Measurements from ENCODE around the gene TPPP2. TPM values are rescaled to one million over a fixed set of nuclear protein-coding genes. Genes with fewer than 3 reads are reported as not detected.

TPPP2 gene
- total and polyA plus RNA-seq, 2 experiments from 2014 or later: 0.39 to 0.92 TPM

GRCh38 chr14:20989471-20989786, 40.6 kb upstream of the TPPP2 start:
- Histone ChIP-seq H3K36me3 (peaks cover 19% of the 10 kb centered on the region), H3K4me1 (ENCODE audit: low read depth) (peaks cover 7% of the 10 kb centered on the region), H3K4me3 (peak overlapping the region; percentile 24), H3K27me3 (no peaks in the 10 kb centered on the region), H3K9me3 (ENCODE audit: low read depth) (no peaks in the 10 kb centered on the region), H3K27ac (peak overlapping the region; percentile 87)
- DNase-seq (ENCODE audit: low read depth in 1 of 2, low spot score in 1 of 2): no peak
- no peak for TF ChIP-seq CTCF (IDR thresholded peaks at IDR 0.05; ENCODE audit: low read depth, low read length)

GRCh38 chr14:20989787-20990600, 40.0 kb upstream of the TPPP2 start, which contains the start of gene METTL17:
Gene METTL17 (plus strand): TSS chr14:20989980. CDS start chr14:20990003, 23 bp downstream.
- H3K36me3 ChIP-seq: peaks cover 24% of the 10 kb centered on the region
- H3K4me1 ChIP-seq (ENCODE audit: low read depth): peaks cover 7% of the 10 kb centered on the region
- H3K4me3 ChIP-seq: peak within 1 kb of the TSS; percentile 58
- H3K9me3 ChIP-seq (ENCODE audit: low read depth): no peaks in the 10 kb centered on the region
- H3K27me3 ChIP-seq: no peaks in the 10 kb centered on the region
- peak; percentile 97 to 99 for DNase-seq (ENCODE audit: low read depth in 1 of 2, low spot score in 1 of 2)
- peak; percentile 37 for TF ChIP-seq CTCF (IDR thresholded peaks at IDR 0.05; ENCODE audit: low read depth, low read length)
- peak within 1 kb of the TSS; percentile 87 for H3K27ac ChIP-seq

- H3K4me3 ChIP-seq: no peak overlapping the region
- TF ChIP-seq CTCF (IDR thresholded peaks at IDR 0.05; ENCODE audit: low read depth, low read length): no peak
- H3K27ac ChIP-seq: no peak overlapping the region
- H3K4me1 ChIP-seq (ENCODE audit: low read depth): peaks cover 10% of the 10 kb centered on the region
- DNase-seq (ENCODE audit: low read depth in 1 of 2, low spot score in 1 of 2): no peak
- no peaks in the 10 kb centered on the region for H3K27me3 ChIP-seq
- H3K36me3 ChIP-seq: peaks cover 43% of the 10 kb centered on the region
- no peaks in the 10 kb centered on the region for H3K9me3 ChIP-seq (ENCODE audit: low read depth)
Observed at GRCh38 chr14:20996521-20996920, 33.5 kb upstream of the TPPP2 start.

- Histone ChIP-seq H3K36me3 (peaks cover 43% of the 10 kb centered on the region), H3K27me3 (no peaks in the 10 kb centered on the region), H3K27ac (no peak overlapping the region), H3K4me3 (no peak overlapping the region), H3K4me1 (ENCODE audit: low read depth) (peaks cover 10% of the 10 kb centered on the region), H3K9me3 (ENCODE audit: low read depth) (no peaks in the 10 kb centered on the region)
- no peak for TF ChIP-seq CTCF (IDR thresholded peaks at IDR 0.05; ENCODE audit: low read depth, low read length)
- no peak for DNase-seq (ENCODE audit: low read depth in 1 of 2, low spot score in 1 of 2)
Observed at GRCh38 chr14:20997115-20997514, 32.9 kb upstream of the TPPP2 start.

GRCh38 chr14:20997564-20997963, 32.5 kb upstream of the TPPP2 start:
- no peak overlapping the region for H3K4me3 ChIP-seq
- peaks cover 39% of the 10 kb centered on the region for H3K36me3 ChIP-seq
- H3K4me1 ChIP-seq (ENCODE audit: low read depth): peaks cover 10% of the 10 kb centered on the region
- H3K9me3 ChIP-seq (ENCODE audit: low read depth): no peaks in the 10 kb centered on the region
- TF ChIP-seq CTCF (IDR thresholded peaks at IDR 0.05; ENCODE audit: low read depth, low read length): no peak
- no peak for DNase-seq (ENCODE audit: low read depth in 1 of 2, low spot score in 1 of 2)
- H3K27ac ChIP-seq: no peak overlapping the region
- no peaks in the 10 kb centered on the region for H3K27me3 ChIP-seq

Measured in cardiac muscle cell (in vitro differentiated cells and primary cell).